Measurements from ENCODE around the gene ZNF800.

ZNF800 gene

GRCh38 chr7:127390817-127391590 lies 1.5 kb downstream of the ZNF800 start:
- DNase-seq: no peak

- DNase-seq: no peak
Observed at GRCh38 chr7:127390186-127390816, 2.2 kb downstream of the ZNF800 start.

DNA sequence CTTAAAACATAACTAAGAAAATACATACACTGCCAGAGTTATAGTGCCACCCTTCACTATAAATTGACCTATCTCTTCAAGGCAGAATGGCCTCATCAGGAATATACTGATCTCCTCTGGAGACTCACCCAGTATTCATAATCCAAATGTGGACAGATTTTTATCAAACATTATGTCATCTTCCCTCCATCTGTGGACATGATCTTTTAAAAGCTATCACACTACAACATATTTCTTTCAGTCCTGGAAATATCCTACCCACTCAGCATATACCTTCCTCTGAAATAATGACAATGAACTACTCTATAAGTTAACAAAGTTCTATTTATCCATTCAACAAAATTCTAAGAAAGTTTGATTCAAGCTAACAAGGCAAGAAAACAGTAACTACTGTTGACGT lies 3.2 kb downstream of the ZNF800 start:
- no peak for DNase-seq

DNA sequence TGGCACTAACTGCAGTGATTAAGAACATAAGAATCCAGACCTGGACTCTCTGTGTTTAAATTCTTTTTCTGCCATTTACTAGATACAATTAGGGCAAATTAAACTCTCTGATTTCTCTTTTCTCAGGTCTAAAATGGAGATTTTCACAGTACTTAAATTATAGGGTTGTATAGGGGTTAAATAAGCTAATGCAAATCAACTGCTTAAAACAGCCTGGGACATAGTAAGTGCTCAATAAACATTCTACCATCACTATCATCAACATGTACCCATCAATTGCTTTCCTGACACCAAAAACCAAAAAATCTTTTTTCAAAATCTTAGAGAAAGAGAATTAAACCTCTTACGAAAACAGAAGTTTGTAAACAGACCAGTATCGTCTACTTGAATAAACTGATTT lies 4.5 kb downstream of the ZNF800 start:
- DNase-seq: no peak

DNA sequence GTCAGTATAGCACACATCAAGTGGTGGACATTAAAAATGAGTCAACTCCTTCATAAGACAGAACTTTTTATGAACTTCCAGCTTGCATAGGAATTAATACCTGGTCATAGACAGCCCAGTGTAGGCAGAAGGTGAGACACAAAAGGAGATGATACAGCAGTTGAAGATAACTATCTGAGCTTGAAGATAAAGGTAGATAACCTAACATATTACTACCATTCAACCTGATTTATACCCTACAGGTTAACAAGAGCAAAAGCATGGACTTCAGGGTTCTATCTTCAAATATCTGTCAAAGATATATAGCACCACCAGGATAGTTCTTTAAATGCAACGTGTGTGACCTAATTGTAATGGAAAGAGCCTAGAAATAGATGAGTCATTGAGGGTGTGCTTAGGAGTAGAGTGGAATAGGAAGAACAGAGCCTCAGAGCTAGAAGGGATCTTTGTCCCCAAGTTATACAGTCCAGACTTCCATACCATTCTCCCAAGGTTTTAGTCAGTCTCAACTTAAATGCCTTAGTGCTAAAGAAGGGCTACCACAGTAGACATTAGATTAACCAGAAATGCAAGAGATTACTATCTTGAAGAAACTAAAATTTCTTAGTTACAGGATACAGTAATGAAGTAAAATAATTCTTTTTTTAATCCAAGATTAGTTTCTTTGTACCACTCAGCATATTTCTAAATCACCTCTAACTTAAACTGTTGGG lies 9.2 kb downstream of the ZNF800 start:
- no peak for DNase-seq

DNA sequence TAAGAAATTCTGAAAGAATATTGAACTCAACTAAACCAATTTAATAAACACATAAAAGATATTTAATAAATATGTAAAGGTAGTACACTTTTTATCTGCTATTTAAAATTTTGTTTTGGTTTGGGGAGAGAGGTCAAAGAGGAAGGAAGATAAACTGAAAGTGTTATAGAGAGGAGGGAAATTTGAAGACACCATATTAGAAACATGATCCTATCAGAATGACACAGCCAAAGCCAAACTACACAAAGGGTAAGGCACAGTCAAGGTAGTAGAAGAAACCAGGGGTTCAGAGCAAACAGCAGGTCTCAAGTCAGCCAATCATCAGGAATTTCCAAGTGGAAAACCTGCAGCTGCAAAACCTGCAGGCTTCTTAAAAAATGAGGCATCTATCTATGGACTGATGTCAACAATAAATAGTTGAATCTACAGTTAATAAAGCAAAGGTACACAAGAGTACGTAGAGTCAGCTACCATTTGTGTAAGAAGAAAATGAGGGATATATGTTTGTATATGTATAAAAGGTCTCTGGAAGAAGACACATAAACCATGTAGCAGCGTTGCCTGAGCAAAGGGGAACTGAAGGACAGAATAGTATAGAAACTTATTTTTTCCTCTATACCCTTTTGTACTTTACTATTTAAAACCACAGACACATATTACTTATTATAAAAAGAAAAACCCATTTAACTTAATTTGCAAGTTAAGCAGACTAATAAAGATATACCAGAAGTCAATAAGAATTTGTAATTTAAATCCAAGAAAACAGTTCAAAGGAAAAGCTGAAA lies 10.0 kb downstream of the ZNF800 start:
- no peak for DNase-seq

DNA sequence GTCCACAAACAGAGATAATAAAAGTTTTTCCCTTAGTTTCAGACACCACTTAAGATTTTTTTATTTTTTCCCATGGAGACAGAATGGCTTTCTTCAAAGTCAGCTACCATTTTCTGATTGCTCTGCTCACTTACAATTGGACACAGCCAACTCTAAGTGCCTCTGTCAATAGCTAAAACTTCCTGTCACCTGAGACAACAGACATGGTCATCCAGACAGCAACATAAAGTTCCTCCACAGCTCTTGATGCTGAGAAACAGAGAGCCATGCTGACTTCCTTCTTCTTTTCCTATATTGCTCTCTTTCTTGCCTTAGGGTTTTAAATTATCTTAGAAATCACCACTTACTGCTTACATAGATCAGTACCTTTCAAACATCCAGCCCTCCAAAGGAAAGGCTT lies 12.0 kb downstream of the ZNF800 start:
- no peak for DNase-seq

GRCh38 chr7:127379642-127380041 lies 12.9 kb downstream of the ZNF800 start:
- no peak for DNase-seq

GRCh38 chr7:127378537-127378936 lies 14.0 kb downstream of the ZNF800 start:
- no peak for DNase-seq

GRCh38 chr7:127377425-127377824 lies 15.1 kb downstream of the ZNF800 start:
- DNase-seq: no peak

GRCh38 chr7:127375631-127376030 lies 16.9 kb downstream of the ZNF800 start:
- DNase-seq: no peak

- DNase-seq: no peak
Observed at GRCh38 chr7:127367679-127368078, 24.8 kb downstream of the ZNF800 start.

DNA sequence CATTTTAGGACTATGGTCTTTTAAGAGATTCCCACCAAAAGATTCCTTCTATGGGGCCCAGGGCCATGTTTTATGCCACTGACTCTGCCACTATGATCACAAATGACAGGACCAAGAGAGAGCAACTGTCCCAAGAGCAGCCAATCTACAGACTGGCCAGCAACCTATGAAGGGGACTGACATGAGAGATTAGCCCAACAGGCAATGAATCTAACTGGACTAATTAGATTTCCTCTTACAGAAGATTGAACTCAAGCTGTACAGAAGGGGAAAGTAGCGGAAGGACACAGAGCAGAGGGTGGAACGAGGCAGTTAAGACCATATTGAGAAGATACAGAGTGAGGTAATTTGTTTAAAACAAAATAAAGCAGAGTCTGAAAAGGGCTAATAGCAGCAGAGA lies 25.8 kb downstream of the ZNF800 start:
- no peak for DNase-seq

GRCh38 chr7:127365957-127366315 lies 26.6 kb downstream of the ZNF800 start:
- DNase-seq: no peak

GRCh38 chr7:127365164-127365956 lies 27.1 kb downstream of the ZNF800 start:
- no peak for DNase-seq

GRCh38 chr7:127362364-127363027 lies 30.0 kb downstream of the ZNF800 start:
- no peak for DNase-seq

- DNase-seq: no peak
Observed at GRCh38 chr7:127361736-127362135, 30.8 kb downstream of the ZNF800 start.

- no peak for DNase-seq
Observed at GRCh38 chr7:127359011-127359410, 33.5 kb downstream of the ZNF800 start.

- no peak for DNase-seq
Observed at GRCh38 chr7:127353897-127354296, 38.6 kb downstream of the ZNF800 start.

- no peak for DNase-seq
Observed at GRCh38 chr7:127350586-127350985, 41.9 kb downstream of the ZNF800 start.

GRCh38 chr7:127349881-127350280 lies 42.6 kb downstream of the ZNF800 start:
- DNase-seq: no peak

DNA sequence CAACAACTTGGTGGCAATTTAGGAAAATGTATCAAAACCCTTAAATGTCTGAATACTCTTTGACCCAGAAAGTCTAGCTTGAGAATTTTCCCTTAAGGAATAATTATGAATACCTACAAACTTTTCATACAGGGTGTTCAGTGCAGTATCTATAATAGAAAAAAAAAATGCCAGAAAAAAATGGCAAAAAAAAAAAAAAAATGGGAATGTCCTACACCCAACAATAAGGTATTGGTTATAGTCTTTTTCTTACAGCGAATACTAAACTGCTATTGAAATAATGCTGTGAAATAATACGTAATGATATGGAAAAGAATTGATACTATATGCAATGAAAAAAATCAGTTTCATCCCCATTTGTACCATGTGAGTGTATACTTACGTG lies 44.3 kb downstream of the ZNF800 start:
- no peak for DNase-seq

All from SHP77 treated with DMSO at 0.1 percent for 48 hours (cell line).